ENCODE measurements around the gene MSRB3.

- no peak for TF ChIP-seq CTCF (IDR thresholded peaks at IDR 0.05)
- TF ChIP-seq EZH2 (IDR thresholded peaks at IDR 0.05; ENCODE audit: borderline replicate concordance, insufficient read depth, low read depth, low read length, poor library complexity, severe bottlenecking) = no peak
Observed at GRCh38 chr12:65414526-65414925, 136.0 kb downstream of the MSRB3 start.

All from B cell (primary cell).